A549 (cell line): ENCODE measurements around the gene RIMBP2.

ENCODE experiments used
- HOXA7 ChIP-seq: fragments of 250-450 bp; sonication (Bioruptor Pico); IDR thresholded peaks from 2 replicates; pipeline ENCODE4 v1.5.0; 2020; ENCODE audit warnings: mild to moderate bottlenecking, moderate library complexity
- KDM1A ChIP-seq: fragments of 200-600 bp; sonication (generic); IDR thresholded peaks from 2 replicates; pipeline ENCODE4 v1.6.1; 2016; ENCODE audit warnings: low read depth, mild to moderate bottlenecking
- MAX ChIP-seq: IDR thresholded peaks from 2 replicates; pipeline ENCODE4 v1.6.1; 2012
- NR3C1 ChIP-seq: fragments of >200 bp; sonication (Bioruptor Twin); formaldehyde crosslinking; IDR thresholded peaks from 3 replicates; pipeline ENCODE4 v1.6.1; 2017
- PHF8 ChIP-seq: fragments of 200-600 bp; sonication (generic); IDR thresholded peaks from 2 replicates; pipeline ENCODE4 v1.6.1; 2016; ENCODE audit warnings: low read depth, mild to moderate bottlenecking, antibody characterized with exemption, moderate library complexity, borderline replicate concordance
- POLR2A ChIP-seq: IDR thresholded peaks from 2 replicates; pipeline ENCODE4 v1.6.1; 2012; ENCODE audit warnings: mild to moderate bottlenecking, low read length
- RAD21 ChIP-seq, 2 experiments: fragments of >200 bp in 1 of 2; sonication (Bioruptor Twin) in 1 of 2; formaldehyde crosslinking in 1 of 2; IDR thresholded peaks in 1 of 2; conservative IDR thresholded peaks in 1 of 2; 2 replicates in 1 of 2; 3 replicates in 1 of 2; pipeline ENCODE4 v1.6.1; 2012 to 2018; ENCODE audit warnings: inconsistent platforms in 1 of 2
- TF ChIP-seq, protein P1 (sequence below): fragments of >200 bp; sonication (Bioruptor Twin); formaldehyde crosslinking; IDR thresholded peaks from 3 replicates; pipeline ENCODE4 v1.5.1; 2016
- TF ChIP-seq, protein P2 (sequence below): fragments of 200-600 bp; sonication (generic); IDR thresholded peaks from 2 replicates; pipeline ENCODE4 v1.6.1; 2016; ENCODE audit warnings: antibody characterized with exemption, mild to moderate bottlenecking, moderate library complexity
- TF ChIP-seq, protein P3 (sequence below): fragments of 450-650 bp; IDR thresholded peaks from 2 replicates; pipeline ENCODE4 v1.6.1; 2014; ENCODE audit warnings: antibody characterized with exemption
- TF ChIP-seq, protein P4 (sequence below): fragments of 250-450 bp; sonication (Bioruptor Pico); IDR thresholded peaks from 2 replicates; pipeline ENCODE4 v1.5.0; 2020; ENCODE audit warnings: low read depth, mild to moderate bottlenecking, moderate library complexity

- TF ChIP-seq, protein P1, sequence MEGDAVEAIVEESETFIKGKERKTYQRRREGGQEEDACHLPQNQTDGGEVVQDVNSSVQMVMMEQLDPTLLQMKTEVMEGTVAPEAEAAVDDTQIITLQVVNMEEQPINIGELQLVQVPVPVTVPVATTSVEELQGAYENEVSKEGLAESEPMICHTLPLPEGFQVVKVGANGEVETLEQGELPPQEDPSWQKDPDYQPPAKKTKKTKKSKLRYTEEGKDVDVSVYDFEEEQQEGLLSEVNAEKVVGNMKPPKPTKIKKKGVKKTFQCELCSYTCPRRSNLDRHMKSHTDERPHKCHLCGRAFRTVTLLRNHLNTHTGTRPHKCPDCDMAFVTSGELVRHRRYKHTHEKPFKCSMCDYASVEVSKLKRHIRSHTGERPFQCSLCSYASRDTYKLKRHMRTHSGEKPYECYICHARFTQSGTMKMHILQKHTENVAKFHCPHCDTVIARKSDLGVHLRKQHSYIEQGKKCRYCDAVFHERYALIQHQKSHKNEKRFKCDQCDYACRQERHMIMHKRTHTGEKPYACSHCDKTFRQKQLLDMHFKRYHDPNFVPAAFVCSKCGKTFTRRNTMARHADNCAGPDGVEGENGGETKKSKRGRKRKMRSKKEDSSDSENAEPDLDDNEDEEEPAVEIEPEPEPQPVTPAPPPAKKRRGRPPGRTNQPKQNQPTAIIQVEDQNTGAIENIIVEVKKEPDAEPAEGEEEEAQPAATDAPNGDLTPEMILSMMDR, result no peak
- TF ChIP-seq POLR2A, result no peak
- TF ChIP-seq PHF8, result no peak
- TF ChIP-seq MAX, result no peak
- no peak for TF ChIP-seq KDM1A
- no peak for TF ChIP-seq HOXA7
- TF ChIP-seq, protein P2, sequence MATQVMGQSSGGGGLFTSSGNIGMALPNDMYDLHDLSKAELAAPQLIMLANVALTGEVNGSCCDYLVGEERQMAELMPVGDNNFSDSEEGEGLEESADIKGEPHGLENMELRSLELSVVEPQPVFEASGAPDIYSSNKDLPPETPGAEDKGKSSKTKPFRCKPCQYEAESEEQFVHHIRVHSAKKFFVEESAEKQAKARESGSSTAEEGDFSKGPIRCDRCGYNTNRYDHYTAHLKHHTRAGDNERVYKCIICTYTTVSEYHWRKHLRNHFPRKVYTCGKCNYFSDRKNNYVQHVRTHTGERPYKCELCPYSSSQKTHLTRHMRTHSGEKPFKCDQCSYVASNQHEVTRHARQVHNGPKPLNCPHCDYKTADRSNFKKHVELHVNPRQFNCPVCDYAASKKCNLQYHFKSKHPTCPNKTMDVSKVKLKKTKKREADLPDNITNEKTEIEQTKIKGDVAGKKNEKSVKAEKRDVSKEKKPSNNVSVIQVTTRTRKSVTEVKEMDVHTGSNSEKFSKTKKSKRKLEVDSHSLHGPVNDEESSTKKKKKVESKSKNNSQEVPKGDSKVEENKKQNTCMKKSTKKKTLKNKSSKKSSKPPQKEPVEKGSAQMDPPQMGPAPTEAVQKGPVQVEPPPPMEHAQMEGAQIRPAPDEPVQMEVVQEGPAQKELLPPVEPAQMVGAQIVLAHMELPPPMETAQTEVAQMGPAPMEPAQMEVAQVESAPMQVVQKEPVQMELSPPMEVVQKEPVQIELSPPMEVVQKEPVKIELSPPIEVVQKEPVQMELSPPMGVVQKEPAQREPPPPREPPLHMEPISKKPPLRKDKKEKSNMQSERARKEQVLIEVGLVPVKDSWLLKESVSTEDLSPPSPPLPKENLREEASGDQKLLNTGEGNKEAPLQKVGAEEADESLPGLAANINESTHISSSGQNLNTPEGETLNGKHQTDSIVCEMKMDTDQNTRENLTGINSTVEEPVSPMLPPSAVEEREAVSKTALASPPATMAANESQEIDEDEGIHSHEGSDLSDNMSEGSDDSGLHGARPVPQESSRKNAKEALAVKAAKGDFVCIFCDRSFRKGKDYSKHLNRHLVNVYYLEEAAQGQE, result no peak
- TF ChIP-seq RAD21 (conservative IDR thresholded peaks at IDR 0.05 in 1 of 2, IDR thresholded peaks at IDR 0.05 in 1 of 2), result no peak
- TF ChIP-seq, protein P3, sequence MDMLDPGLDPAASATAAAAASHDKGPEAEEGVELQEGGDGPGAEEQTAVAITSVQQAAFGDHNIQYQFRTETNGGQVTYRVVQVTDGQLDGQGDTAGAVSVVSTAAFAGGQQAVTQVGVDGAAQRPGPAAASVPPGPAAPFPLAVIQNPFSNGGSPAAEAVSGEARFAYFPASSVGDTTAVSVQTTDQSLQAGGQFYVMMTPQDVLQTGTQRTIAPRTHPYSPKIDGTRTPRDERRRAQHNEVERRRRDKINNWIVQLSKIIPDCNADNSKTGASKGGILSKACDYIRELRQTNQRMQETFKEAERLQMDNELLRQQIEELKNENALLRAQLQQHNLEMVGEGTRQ, result no peak
- TF ChIP-seq, protein P4, sequence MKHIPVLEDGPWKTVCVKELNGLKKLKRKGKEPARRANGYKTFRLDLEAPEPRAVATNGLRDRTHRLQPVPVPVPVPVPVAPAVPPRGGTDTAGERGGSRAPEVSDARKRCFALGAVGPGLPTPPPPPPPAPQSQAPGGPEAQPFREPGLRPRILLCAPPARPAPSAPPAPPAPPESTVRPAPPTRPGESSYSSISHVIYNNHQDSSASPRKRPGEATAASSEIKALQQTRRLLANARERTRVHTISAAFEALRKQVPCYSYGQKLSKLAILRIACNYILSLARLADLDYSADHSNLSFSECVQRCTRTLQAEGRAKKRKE (CRISPR knock-in tag), result no peak
- TF ChIP-seq NR3C1, result no peak
Observed at GRCh38 chr12:130504110-130504839, 211.8 kb downstream of the RIMBP2 start.
